COLO668 (cell line): Measurements from ENCODE around the gene UTS2B.

Experiments used
- DNase-seq: peaks from one replicate; lab custom pipeline; 2025; ENCODE audit not compliant: unreplicated experiment; lab: John Stamatoyannopoulos, UW

The UTS2B gene

GRCh38 chr3:191329654-191330529, at the start of gene UTS2B:
TSS of gene UTS2B (minus strand) at chr3:191330526. CDS start at chr3:191282189, 48,337 bp downstream.
- peak; percentile 43 for DNase-seq

- DNase-seq, result no peak
These were observed 49.7 kb upstream of the UTS2B start for GRCh38 chr3:191380001-191380400.

- DNase-seq, result no peak
These were observed 49.1 kb upstream of the UTS2B start for GRCh38 chr3:191379446-191379845.

DNA sequence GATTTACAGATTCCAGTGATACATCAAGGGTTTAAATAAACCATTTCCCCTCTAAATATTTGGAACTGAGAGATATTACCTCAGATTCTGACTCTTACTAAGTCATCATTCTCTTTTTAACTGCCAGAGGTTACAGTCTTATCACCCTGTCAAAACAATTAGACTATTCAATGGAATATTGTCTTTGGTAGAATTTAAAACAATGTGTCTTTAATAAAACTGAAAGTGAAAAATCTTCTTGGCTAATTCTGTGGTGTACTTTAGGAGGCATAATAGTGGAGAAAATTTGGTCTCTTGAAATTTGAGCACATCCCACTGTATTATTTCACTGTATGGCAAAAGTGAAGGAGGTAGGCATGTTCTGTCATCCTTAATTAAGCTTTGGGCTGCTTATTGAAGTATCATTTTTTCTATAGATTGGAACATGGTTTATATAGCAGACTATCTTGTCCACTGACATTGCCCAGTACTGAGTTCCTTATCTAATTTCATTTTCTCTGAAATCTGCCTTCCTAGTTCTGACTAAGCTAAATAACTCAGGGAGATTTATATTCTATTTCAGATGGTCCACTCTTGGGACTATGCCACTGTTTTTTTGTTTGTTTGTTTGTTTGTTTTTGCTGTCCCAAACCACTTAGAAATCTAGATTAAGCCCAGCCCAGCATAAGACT, 48.0 kb upstream of the UTS2B start:
- DNase-seq, result no peak

DNA sequence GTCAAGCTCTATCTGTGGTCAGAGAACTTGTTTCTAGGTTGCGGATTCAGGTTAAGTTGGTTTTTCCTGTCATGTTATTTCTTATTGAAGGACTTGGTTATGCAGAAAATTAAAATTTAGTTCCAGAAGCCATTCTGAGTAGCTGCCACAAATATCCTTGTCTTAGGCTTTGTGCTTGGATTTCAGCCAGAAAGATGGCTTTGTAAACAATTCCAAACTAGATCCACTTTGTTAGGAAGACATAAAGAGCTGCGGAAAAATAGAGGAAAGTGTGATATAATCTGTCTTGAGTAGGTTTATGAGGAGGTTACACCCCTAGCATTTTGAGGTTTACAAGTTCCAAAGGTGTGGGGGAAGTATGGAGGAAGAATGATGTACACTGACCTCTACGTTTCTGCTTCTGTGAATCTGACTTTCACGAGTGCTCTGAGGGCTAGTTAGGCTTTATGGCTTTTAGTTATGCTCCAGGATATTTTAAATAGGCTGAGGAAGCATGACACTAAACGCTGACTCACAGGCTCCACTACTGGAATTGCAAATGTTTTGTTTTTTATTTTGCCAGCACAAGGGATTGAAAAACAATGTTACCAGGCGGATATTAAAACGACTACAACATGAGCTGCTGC, 46.3 kb upstream of the UTS2B start:
- no peak for DNase-seq

GRCh38 chr3:191373327-191373726, 43.0 kb upstream of the UTS2B start:
- DNase-seq, result no peak

DNA sequence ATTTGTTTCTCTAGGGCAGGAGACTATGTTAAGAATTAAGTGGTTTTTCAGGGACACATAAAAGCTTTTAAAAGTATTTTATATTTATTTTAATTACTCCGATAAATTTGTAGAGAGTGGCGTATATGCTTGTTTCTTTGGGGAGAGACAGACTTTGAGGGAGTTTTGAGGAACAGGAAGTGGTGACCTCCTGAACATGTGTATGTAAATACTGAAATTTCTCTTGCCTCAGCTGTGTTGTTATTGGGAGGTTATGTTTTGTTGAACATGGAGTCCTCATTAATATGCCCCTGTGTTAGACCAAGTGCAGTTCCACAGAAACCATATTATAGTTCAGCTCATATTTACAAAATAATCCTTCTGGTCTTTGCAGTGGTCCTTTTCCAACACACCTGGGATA, 41.8 kb upstream of the UTS2B start:
- no peak for DNase-seq

- no peak for DNase-seq
These were observed 39.3 kb upstream of the UTS2B start for GRCh38 chr3:191369616-191370010.

GRCh38 chr3:191368755-191369615, 38.7 kb upstream of the UTS2B start:
- DNase-seq, result no peak

GRCh38 chr3:191366675-191367074, 36.3 kb upstream of the UTS2B start:
- no peak for DNase-seq

GRCh38 chr3:191363221-191363620, 32.9 kb upstream of the UTS2B start:
- DNase-seq, result no peak

DNA sequence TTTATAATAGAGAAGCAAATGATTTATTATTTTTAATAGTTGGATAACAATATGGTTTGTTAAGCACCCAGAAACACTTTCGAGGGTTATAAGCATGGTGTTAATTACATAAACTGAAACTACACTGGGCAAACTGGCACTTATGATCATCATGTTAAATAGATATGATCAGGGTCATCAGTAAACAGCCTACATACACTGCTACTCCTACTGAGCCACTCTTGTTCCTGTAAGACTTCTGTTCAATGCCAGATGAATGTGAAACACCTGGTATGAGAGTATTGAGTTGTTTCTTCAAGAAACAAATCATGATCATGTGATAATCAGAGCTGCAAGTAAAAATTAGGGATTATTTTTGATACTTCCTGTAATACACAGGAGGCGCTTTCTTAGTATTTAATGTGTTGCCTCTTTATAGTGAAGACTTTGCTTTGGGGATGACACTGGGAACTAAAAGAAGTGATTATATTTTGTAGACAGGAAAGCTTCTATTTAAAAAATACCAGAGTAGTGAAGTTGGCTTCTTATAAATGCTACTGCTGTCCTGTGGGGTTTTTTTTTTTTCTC, 32.3 kb upstream of the UTS2B start:
- DNase-seq, result no peak

- DNase-seq, result no peak
These were observed 31.7 kb upstream of the UTS2B start for GRCh38 chr3:191362037-191362436.

DNA sequence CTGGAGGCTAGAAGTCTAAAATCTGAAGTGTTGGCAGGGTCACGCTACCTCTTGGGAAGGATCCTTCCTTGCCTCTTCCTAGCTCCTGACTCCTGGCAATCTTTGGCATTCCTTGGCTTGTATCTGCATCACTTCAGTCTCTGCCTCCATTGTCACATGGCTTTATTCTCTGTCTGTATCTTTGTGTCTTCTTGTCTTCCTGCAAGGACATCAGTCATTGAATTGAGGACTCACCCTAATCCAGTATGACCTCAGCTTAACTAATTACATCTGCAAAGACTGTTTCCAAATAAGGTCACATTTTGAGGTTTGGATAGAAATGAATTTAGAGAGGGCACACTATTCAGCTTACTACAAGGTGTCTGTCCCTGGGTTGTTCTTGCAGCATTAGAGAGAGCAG, 31.1 kb upstream of the UTS2B start:
- DNase-seq, result no peak

GRCh38 chr3:191360620-191361019, 30.3 kb upstream of the UTS2B start:
- no peak for DNase-seq

- no peak for DNase-seq
These were observed 28.6 kb upstream of the UTS2B start for GRCh38 chr3:191358929-191359328.

DNA sequence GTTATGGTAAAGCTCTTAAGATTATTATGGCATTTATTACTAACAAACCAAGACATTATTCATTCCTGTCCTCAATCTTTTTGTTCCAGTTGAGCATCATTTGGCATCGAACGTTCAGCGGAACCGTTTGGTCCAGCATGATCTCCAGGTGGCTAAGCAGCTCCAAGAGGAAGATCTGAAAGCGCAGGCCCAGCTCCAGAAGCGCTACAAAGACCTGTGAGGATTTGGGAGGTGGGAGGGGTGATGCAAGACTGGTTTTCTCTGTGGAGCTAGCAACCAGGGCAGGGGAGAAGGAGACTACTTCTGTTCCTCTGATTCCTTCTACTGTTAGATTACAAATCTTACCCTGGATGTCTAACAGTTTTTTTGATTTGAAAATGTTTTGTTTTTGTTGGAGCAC, 27.6 kb upstream of the UTS2B start:
- DNase-seq, result no peak

DNA sequence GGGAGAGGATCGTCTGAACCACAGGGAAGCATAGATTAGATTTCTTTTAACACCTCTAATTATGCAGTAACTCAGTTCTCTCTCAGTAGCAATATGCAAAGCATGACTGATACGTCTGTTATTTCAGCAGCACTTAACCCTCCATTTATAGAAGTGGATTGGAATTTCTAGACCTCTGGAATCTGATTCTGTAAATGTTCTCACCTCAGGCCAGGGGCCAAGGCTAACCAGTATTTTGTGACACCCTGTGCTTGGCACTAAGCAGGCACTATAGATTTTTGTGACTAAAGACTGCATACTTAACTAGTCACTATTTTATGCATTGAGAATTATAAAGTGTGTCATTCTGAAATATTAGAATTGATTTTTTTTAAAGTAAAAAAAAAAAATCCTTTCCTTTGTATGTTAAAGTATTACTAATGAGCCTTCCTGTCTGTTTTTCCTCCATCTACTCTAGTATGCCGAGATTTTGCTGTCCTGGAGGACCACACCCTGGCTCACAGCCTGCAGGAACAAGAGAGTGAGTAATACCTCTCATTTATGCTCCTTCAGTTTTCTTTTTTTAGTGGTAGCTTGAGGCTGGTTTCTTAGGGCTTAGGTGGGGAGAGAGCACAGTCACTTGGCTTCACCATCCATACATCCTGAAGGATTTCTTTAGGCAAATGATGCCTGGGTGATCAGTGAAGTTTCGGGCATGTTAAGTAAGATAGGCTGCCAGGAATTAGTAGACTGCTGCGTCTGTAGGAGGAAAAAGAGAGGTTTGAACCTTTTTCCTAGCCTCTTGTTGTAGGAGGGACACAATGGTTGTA, 26.5 kb upstream of the UTS2B start:
- DNase-seq, result no peak

DNA sequence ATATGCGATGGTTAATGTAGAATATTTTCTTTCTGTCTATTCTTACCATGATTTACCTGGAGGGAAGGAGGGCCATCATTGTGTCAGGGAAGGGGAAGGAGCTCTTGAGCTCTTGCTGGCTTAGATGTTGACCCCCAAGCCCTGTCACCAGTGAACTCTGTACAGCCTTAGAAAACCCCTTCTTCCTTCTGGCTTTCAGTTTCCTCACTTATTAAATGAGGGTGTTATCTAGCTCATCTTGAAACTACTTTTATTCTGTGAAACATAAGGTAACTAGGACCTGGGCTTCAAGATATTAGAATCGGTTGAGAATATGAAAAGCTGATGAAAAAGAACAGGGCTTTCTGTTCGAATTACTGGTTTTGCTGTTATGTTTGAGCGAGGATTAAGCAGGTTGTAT, 25.1 kb upstream of the UTS2B start:
- no peak for DNase-seq
